ENCODE results near the gene HS2ST1. TPM values are rescaled to one million over a fixed set of nuclear protein-coding genes. Genes with fewer than 3 reads are reported as not detected.

Gene HS2ST1
- total RNA-seq, 1 experiment from 2014 or later = 30.1 TPM

DNA sequence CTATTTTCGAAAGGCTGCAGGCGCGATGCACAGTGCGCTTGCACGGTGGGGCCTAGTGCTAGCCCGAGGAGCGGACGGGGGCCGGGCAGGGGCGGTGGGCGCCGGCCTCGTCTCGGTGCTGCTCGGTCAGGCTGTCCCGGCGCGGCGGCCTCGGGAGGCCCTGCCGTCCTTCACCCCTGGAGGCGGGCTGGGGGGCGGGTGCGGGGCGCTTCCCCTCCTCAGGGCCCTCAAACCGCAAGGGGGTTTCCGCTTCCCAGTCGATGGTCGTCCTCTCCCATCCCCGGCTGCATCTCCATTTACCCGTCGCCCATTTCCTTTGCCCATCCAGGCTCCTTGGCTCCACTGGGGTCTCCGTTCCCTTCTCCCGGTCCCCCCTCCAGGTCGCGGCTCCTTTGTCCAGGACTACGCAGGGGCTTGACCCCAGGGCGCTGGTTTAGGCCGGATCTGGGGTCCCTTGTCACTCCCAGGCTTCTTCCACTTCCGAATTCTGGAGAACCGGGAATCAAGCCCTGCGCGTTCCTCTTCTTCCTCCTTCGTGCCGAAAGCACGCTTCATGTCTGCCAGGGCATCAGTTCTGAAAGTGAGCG, 217.9 kb downstream of the HS2ST1 start:
- peaks cover 0 to 4% of the 10 kb centered on the region in 2 experiments; a peak in 1 of 4 replicates for H3K4me1 ChIP-seq (ENCODE audit: control insufficient read depth in 1 of 2, insufficient read depth in 2 of 2, low read length in 2 of 2)
- ChIA-PET CTCF (no interaction called here), RAD21 (ENCODE audit: low non-redundant PET in 1 of 2, low total read pairs in 2 of 2, uncharacterized antibody in 2 of 2, unreplicated experiment in 2 of 2) (no interaction called here), POLR2A (no interaction called here)
- H3K79me2 ChIP-seq (ENCODE audit: insufficient read depth, low read length) = no peaks in the 10 kb centered on the region
- peak overlapping the region; percentile 73 for H3K4me2 ChIP-seq (ENCODE audit: low read length)
- H3K9me3 ChIP-seq (ENCODE audit: control insufficient read depth in 1 of 2, insufficient read depth in 1 of 2, low read depth in 1 of 2, low read length in 2 of 2) = no peaks in the 10 kb centered on the region
- no peak overlapping the region for H3K27ac ChIP-seq (ENCODE audit: low read depth, low read length)
- ATAC-seq (peak; percentile 51; the same call in 1 of the 2 replicates), DNase-seq (ENCODE audit: low read depth, low spot score) (no peak)
- H4K20me1 ChIP-seq (ENCODE audit: insufficient read depth) = no peaks in the 10 kb centered on the region
- H3K9me2 ChIP-seq (ENCODE audit: insufficient read depth) = no peaks in the 10 kb centered on the region
- TF ChIP-seq FOSL1 (IDR thresholded peaks at IDR 0.05; ENCODE audit: low read depth) (no peak), POLR2A (IDR thresholded peaks at IDR 0.05; ENCODE audit: borderline replicate concordance, extremely low read depth, insufficient read depth, insufficient read length) (no peak), ZFX (IDR thresholded peaks at IDR 0.05) (peak; percentile 16; the same call in 1 of the 2 replicates), CBX3 (IDR thresholded peaks at IDR 0.05; ENCODE audit: low read depth) (no peak), ELF1 (IDR thresholded peaks at IDR 0.05; ENCODE audit: borderline replicate concordance, low read depth) (no peak), TCF7L2 (IDR thresholded peaks at IDR 0.05; ENCODE audit: borderline replicate concordance, extremely low read depth, insufficient read depth, insufficient read length) (no peak), POLR2AphosphoS5 (IDR thresholded peaks at IDR 0.05; ENCODE audit: low read depth, low read length) (no peak)
- TF ChIP-seq, protein P1, sequence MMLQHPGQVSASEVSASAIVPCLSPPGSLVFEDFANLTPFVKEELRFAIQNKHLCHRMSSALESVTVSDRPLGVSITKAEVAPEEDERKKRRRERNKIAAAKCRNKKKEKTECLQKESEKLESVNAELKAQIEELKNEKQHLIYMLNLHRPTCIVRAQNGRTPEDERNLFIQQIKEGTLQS (IDR thresholded peaks at IDR 0.05) = no peak
- TF ChIP-seq, protein P2, sequence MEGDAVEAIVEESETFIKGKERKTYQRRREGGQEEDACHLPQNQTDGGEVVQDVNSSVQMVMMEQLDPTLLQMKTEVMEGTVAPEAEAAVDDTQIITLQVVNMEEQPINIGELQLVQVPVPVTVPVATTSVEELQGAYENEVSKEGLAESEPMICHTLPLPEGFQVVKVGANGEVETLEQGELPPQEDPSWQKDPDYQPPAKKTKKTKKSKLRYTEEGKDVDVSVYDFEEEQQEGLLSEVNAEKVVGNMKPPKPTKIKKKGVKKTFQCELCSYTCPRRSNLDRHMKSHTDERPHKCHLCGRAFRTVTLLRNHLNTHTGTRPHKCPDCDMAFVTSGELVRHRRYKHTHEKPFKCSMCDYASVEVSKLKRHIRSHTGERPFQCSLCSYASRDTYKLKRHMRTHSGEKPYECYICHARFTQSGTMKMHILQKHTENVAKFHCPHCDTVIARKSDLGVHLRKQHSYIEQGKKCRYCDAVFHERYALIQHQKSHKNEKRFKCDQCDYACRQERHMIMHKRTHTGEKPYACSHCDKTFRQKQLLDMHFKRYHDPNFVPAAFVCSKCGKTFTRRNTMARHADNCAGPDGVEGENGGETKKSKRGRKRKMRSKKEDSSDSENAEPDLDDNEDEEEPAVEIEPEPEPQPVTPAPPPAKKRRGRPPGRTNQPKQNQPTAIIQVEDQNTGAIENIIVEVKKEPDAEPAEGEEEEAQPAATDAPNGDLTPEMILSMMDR (IDR thresholded peaks at IDR 0.05 in 2 of 3, conservative IDR thresholded peaks at IDR 0.05 in 1 of 3; ENCODE audit: borderline replicate concordance in 1 of 3, insufficient read depth in 1 of 3, low read depth in 2 of 3, low read length in 2 of 3) = no peak
- no peaks in the 10 kb centered on the region for H3K36me3 ChIP-seq (ENCODE audit: control insufficient read depth in 1 of 2, insufficient read depth in 2 of 2, low read length in 2 of 2)
- BruUV-seq (replicated peaks) = no TSS peak
- intact Hi-C loops (cut with micrococcal nuclease) = loop anchor here (5.0 to 10.0 kb wide), 2 partner anchors 930 to 1472 kb away; no protein-coding TSS in a partner anchor
- H3K27me3 ChIP-seq (ENCODE audit: insufficient read depth, low read length) = no peaks in the 10 kb centered on the region
- H3K9ac ChIP-seq (ENCODE audit: low read length) = peak overlapping the region; percentile 28; the same call in 1 of the 2 replicates
- H2AFZ ChIP-seq (ENCODE audit: low read depth, low read length, poor library complexity, severe bottlenecking) = peak overlapping the region; percentile 59
- peak overlapping the region in 1 of 2 experiments; percentile 39; a peak in 2 of 4 replicates for H3K4me3 ChIP-seq (replicated peaks in 1 of 2; ENCODE audit: low read depth in 1 of 2, low read length in 2 of 2)

All from HCT116 (cell line).